ENCODE results near the gene CWC27. TPM values are rescaled to one million over a fixed set of nuclear protein-coding genes. Genes with fewer than 3 reads are reported as not detected.

CWC27 gene
- polyA plus RNA-seq, 1 of the 3 experiments (the other 2 are of a cell fraction) = 6.6 TPM

DNA sequence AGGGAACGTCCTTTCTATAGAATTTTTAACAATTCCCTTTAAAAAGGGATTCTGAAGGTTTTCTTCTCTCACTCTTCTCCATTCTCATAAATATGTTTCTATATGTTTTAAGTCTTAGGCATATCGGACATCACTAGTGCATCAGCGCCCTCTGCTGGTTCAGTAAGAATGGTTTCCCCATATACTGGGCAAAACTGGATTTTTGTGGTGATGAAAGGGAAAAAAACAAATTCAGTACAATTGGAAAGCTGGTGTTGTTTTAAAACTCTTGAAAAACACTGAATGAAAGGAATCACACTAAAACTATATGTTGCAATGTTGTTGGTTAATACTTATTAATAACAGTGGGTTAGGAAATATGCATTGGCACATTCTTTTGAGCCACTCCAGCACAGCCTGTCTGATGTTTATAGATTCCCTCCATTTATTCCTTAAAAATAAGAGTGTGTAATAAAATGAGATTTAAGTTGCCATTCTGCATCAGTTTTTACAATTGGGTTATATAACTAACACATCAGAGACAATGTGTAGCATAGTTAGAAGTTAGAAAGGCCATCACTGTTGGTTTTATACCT is 15.8 kb downstream of the CWC27 start:
- 0 out of 2 replicates have a peak, but pooled peaks cover 5% of the 10 kb centered on the region for H3K79me2 ChIP-seq (ENCODE audit: insufficient read depth)
- peak; percentile 75 for TF ChIP-seq SMC3 (IDR thresholded peaks at IDR 0.05; ENCODE audit: low read depth, low read length)
- TF ChIP-seq, protein P1, sequence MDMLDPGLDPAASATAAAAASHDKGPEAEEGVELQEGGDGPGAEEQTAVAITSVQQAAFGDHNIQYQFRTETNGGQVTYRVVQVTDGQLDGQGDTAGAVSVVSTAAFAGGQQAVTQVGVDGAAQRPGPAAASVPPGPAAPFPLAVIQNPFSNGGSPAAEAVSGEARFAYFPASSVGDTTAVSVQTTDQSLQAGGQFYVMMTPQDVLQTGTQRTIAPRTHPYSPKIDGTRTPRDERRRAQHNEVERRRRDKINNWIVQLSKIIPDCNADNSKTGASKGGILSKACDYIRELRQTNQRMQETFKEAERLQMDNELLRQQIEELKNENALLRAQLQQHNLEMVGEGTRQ (IDR thresholded peaks at IDR 0.05; ENCODE audit: borderline replicate concordance, low read depth, low read length) = no peak
- TF ChIP-seq, protein P2, sequence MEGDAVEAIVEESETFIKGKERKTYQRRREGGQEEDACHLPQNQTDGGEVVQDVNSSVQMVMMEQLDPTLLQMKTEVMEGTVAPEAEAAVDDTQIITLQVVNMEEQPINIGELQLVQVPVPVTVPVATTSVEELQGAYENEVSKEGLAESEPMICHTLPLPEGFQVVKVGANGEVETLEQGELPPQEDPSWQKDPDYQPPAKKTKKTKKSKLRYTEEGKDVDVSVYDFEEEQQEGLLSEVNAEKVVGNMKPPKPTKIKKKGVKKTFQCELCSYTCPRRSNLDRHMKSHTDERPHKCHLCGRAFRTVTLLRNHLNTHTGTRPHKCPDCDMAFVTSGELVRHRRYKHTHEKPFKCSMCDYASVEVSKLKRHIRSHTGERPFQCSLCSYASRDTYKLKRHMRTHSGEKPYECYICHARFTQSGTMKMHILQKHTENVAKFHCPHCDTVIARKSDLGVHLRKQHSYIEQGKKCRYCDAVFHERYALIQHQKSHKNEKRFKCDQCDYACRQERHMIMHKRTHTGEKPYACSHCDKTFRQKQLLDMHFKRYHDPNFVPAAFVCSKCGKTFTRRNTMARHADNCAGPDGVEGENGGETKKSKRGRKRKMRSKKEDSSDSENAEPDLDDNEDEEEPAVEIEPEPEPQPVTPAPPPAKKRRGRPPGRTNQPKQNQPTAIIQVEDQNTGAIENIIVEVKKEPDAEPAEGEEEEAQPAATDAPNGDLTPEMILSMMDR (IDR thresholded peaks at IDR 0.05) = peak; percentile 97
- peak; percentile 86 for TF ChIP-seq RAD21 (IDR thresholded peaks at IDR 0.05; ENCODE audit: low read length)
- no peaks in the 10 kb centered on the region for H3K27me3 ChIP-seq (ENCODE audit: insufficient read depth)
- no peak overlapping the region for H3K4me3 ChIP-seq (ENCODE audit: low read depth in 2 of 2, low read length in 1 of 2)
- H3K9ac ChIP-seq = no peak overlapping the region
- H3K36me3 ChIP-seq (replicated peaks in 1 of 2; ENCODE audit: control insufficient read depth in 1 of 2, insufficient read depth in 2 of 2, low read length in 1 of 2) = peaks cover 19 to 31% of the 10 kb centered on the region in 2 experiments
- peak; percentile 22 for DNase-seq
- no peak overlapping the region for H3K4me2 ChIP-seq
- peaks cover 6% of the 10 kb centered on the region for H3F3A ChIP-seq (replicated peaks; ENCODE audit: insufficient read depth)
- H3K9me2 ChIP-seq = no peaks in the 10 kb centered on the region
- H4K20me1 ChIP-seq (ENCODE audit: insufficient read depth) = no peaks in the 10 kb centered on the region
- CTCF ChIA-PET = interaction anchor here (0.6 to 5.1 kb wide), 22 partner anchors 9 to 700 kb away, joined by 3 to 75 read pairs (median 4); partner anchors contain the start of genes CWC27 and SREK1IP1
- WGBS (ENCODE audit: low lambda C conversion rate) = 2% methylated on average over 3 of the region's 3 CpGs
- no peaks in the 10 kb centered on the region for H3K4me1 ChIP-seq (ENCODE audit: control insufficient read depth in 1 of 2, insufficient read depth in 2 of 2, low read depth in 1 of 2, low read length in 1 of 2)
- no peaks in the 10 kb centered on the region for H3K9me3 ChIP-seq
- POLR2A ChIA-PET = no interaction called here
- H2AFZ ChIP-seq (ENCODE audit: low read depth) = no peak overlapping the region
- H3K27ac ChIP-seq (ENCODE audit: low read depth in 2 of 2, low read length in 1 of 2) = no peak overlapping the region

DNA sequence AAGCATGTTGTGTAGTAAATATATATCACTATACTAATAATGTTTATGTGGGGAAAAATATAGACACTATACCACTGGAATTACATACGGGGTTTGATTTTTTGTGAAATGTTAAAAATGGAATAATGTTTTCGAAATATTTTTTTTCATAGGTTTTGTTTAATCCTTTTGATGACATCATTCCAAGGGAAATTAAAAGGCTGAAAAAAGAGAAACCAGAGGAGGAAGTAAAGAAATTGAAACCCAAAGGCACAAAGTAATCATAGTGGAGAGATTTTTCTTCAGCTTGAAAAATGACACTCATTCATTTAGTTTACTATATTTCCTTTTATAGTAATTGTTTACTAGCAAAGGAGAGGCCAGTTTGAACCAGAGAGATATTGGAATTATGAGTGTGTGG is 17.6 kb downstream of the CWC27 start:
- ChIA-PET CTCF (interaction anchor here (1.0 to 5.1 kb wide), 4 partner anchors 15 to 153 kb away, joined by 3 to 75 read pairs (median 4); no protein-coding TSS in a partner anchor), POLR2A (no interaction called here)
- Histone ChIP-seq H3K27me3 (ENCODE audit: insufficient read depth) (no peaks in the 10 kb centered on the region), H3K9me2 (no peaks in the 10 kb centered on the region), H2AFZ (ENCODE audit: low read depth) (no peak overlapping the region), H4K20me1 (ENCODE audit: insufficient read depth) (no peaks in the 10 kb centered on the region), H3K27ac (ENCODE audit: low read depth in 2 of 2, low read length in 1 of 2) (no peak overlapping the region), H3F3A (replicated peaks; ENCODE audit: insufficient read depth) (peaks cover 6% of the 10 kb centered on the region), H3K79me2 (ENCODE audit: insufficient read depth) (no peaks in the 10 kb centered on the region), H3K9ac (no peak overlapping the region), H3K9me3 (no peaks in the 10 kb centered on the region), H3K4me3 (ENCODE audit: low read depth in 2 of 2, low read length in 1 of 2) (no peak overlapping the region), H3K36me3 (replicated peaks in 1 of 2; ENCODE audit: control insufficient read depth in 1 of 2, insufficient read depth in 2 of 2, low read length in 1 of 2) (peaks cover 19 to 31% of the 10 kb centered on the region in 2 experiments), H3K4me2 (no peak overlapping the region), H3K4me1 (ENCODE audit: control insufficient read depth in 1 of 2, insufficient read depth in 2 of 2, low read depth in 1 of 2, low read length in 1 of 2) (no peaks in the 10 kb centered on the region)
- no peak for DNase-seq
- WGBS (ENCODE audit: low lambda C conversion rate) = 91% methylated on average over 2 of the region's 2 CpGs
- no peak for TF ChIP-seq JUND (IDR thresholded peaks at IDR 0.05)
- no peak for TF ChIP-seq NFIC (IDR thresholded peaks at IDR 0.05; ENCODE audit: borderline replicate concordance)
- TF ChIP-seq, protein P3, sequence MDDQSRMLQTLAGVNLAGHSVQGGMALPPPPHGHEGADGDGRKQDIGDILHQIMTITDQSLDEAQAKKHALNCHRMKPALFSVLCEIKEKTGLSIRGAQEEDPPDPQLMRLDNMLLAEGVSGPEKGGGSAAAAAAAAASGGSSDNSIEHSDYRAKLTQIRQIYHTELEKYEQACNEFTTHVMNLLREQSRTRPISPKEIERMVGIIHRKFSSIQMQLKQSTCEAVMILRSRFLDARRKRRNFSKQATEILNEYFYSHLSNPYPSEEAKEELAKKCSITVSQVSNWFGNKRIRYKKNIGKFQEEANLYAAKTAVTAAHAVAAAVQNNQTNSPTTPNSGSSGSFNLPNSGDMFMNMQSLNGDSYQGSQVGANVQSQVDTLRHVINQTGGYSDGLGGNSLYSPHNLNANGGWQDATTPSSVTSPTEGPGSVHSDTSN (IDR thresholded peaks at IDR 0.05) = no peak
- TF ChIP-seq, protein P4, sequence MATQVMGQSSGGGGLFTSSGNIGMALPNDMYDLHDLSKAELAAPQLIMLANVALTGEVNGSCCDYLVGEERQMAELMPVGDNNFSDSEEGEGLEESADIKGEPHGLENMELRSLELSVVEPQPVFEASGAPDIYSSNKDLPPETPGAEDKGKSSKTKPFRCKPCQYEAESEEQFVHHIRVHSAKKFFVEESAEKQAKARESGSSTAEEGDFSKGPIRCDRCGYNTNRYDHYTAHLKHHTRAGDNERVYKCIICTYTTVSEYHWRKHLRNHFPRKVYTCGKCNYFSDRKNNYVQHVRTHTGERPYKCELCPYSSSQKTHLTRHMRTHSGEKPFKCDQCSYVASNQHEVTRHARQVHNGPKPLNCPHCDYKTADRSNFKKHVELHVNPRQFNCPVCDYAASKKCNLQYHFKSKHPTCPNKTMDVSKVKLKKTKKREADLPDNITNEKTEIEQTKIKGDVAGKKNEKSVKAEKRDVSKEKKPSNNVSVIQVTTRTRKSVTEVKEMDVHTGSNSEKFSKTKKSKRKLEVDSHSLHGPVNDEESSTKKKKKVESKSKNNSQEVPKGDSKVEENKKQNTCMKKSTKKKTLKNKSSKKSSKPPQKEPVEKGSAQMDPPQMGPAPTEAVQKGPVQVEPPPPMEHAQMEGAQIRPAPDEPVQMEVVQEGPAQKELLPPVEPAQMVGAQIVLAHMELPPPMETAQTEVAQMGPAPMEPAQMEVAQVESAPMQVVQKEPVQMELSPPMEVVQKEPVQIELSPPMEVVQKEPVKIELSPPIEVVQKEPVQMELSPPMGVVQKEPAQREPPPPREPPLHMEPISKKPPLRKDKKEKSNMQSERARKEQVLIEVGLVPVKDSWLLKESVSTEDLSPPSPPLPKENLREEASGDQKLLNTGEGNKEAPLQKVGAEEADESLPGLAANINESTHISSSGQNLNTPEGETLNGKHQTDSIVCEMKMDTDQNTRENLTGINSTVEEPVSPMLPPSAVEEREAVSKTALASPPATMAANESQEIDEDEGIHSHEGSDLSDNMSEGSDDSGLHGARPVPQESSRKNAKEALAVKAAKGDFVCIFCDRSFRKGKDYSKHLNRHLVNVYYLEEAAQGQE (IDR thresholded peaks at IDR 0.05; ENCODE audit: low read depth, low read length) = no peak
- TF ChIP-seq EP300 (IDR thresholded peaks at IDR 0.05; ENCODE audit: borderline replicate concordance in 1 of 2, low read depth in 1 of 2, low read length in 1 of 2) = no peak

All from SK-N-SH (cell line).